Keratinocyte (primary cell): Measurements from ENCODE around the gene PLEKHA8. TPM values are rescaled to one million over a fixed set of nuclear protein-coding genes. Genes with fewer than 3 reads are reported as not detected.
"Not testable (repeated sequence)": the region's sequence is repeated elsewhere in the genome, so short reads cannot be mapped to it uniquely, and the experiment has no call there.

Experiments
- DNase-seq: peaks from one replicate; pipeline ENCODE4 v3.0.0-alpha.2; 2011; ENCODE audit warnings: low read depth, missing footprints, low spot score
- FAIRE-seq: peaks from 2 replicates; lab custom pipeline; 2011; peaks lifted over from hg19 to GRCh38; lab: Jason Lieb, UNC
- H2AFZ ChIP-seq: 2 replicates; pipeline ENCODE4 v1.6.0; 2012; ENCODE audit warnings: low read length, control low read depth, inconsistent platforms; ENCODE audit not compliant: control insufficient read depth
- H3K27ac ChIP-seq: 2 replicates; pipeline ENCODE4 v1.5.1; 2011; ENCODE audit warnings: low read length; ENCODE audit not compliant: control insufficient read depth, insufficient read depth
- H3K27me3 ChIP-seq: 3 replicates; pipeline ENCODE4 v1.6.0; 2011; ENCODE audit warnings: low read length; ENCODE audit not compliant: control insufficient read depth, insufficient read depth; ENCODE audit errors: extremely low read depth
- H3K36me3 ChIP-seq, 2 experiments: 2 replicates in 1 of 2; 3 replicates in 1 of 2; pipeline ENCODE4 v1.5.1; 2011; ENCODE audit warnings: low read length in 2 of 2, mild to moderate bottlenecking in 1 of 2; ENCODE audit not compliant: control insufficient read depth in 2 of 2, insufficient read depth in 2 of 2; ENCODE audit errors: extremely low read depth in 1 of 2
- H3K4me1 ChIP-seq: 3 replicates; pipeline ENCODE4 v1.5.1; 2011; ENCODE audit warnings: low read length; ENCODE audit not compliant: control insufficient read depth, insufficient read depth; ENCODE audit errors: extremely low read depth
- H3K4me2 ChIP-seq: 3 replicates; pipeline ENCODE4 v1.6.0; 2011; ENCODE audit warnings: low read depth, low read length; ENCODE audit not compliant: control insufficient read depth, insufficient read depth; ENCODE audit errors: extremely low read depth
- H3K4me3 ChIP-seq, 3 experiments: fragments of 200-600 bp in 1 of 3; sonication (generic) in 1 of 3; 2 replicates in 2 of 3; 3 replicates in 1 of 3; pipeline ENCODE4 v1.5.1; 2011 to 2016; ENCODE audit warnings: low read length in 3 of 3, mild to moderate bottlenecking in 3 of 3, control low read depth in 2 of 3, inconsistent platforms in 1 of 3, low read depth in 1 of 3, mixed read lengths in 1 of 3, mixed run types in 1 of 3, moderate library complexity in 1 of 3; ENCODE audit not compliant: control insufficient read depth in 2 of 3, insufficient read depth in 2 of 3; ENCODE audit errors: extremely low read depth in 1 of 3
- H3K79me2 ChIP-seq: 2 replicates; pipeline ENCODE4 v1.6.0; 2012; ENCODE audit warnings: low read length; ENCODE audit not compliant: control insufficient read depth, insufficient read depth
- H3K9ac ChIP-seq: 3 replicates; pipeline ENCODE4 v1.6.0; 2011; ENCODE audit warnings: low read length; ENCODE audit not compliant: control insufficient read depth, insufficient read depth; ENCODE audit errors: extremely low read depth
- H3K9me1 ChIP-seq: 3 replicates; pipeline ENCODE4 v1.6.0; 2011; ENCODE audit warnings: low read length; ENCODE audit not compliant: control insufficient read depth, insufficient read depth; ENCODE audit errors: extremely low read depth
- H3K9me3 ChIP-seq: 2 replicates; pipeline ENCODE4 v1.5.1; 2012; ENCODE audit warnings: low read depth, low read length; ENCODE audit not compliant: control insufficient read depth
- H4K20me1 ChIP-seq: 3 replicates; pipeline ENCODE4 v1.6.0; 2011; ENCODE audit warnings: low read length; ENCODE audit not compliant: control insufficient read depth, insufficient read depth; ENCODE audit errors: extremely low read depth
- CTCF ChIP-seq, 3 experiments: IDR thresholded peaks in 1 of 3; conservative IDR thresholded peaks in 1 of 3; optimal IDR thresholded peaks in 1 of 3; 2 replicates in 2 of 3; 3 replicates in 1 of 3; pipeline versions ENCODE3 to v1.5.1; 2011; ENCODE audit warnings: low read length in 3 of 3, mild to moderate bottlenecking in 3 of 3, moderate library complexity in 2 of 3, control low read depth in 1 of 3, inconsistent platforms in 1 of 3; ENCODE audit not compliant: insufficient read depth in 2 of 3; ENCODE audit errors: extremely low read depth in 1 of 3
- EZH2 ChIP-seq: IDR thresholded peaks from one replicate; pipeline ENCODE4 v1.6.1; 2012; ENCODE audit warnings: inconsistent platforms, mild to moderate bottlenecking, low read length, moderate library complexity
- dilution Hi-C: fragments of 300-500 bp; cut with MboI; formaldehyde crosslinking; loops from one replicate; pipeline ENCODE4 v1.7.0; 2020; ENCODE audit warnings: low sequenced_read_pairs; ENCODE audit not compliant: extremely low pct_ligation_motif_present
- polyA plus RNA-seq, 5 experiments: library from polyadenylated mRNA; depleted of rRNA in 3 of 5; stranded (reverse) in 3 of 5; stranded (forward) in 1 of 5; unstranded in 1 of 5; fragments of >200 nt; gene quantifications; 1 replicate in 1 of 5; 2 replicates in 3 of 5; 3 replicates in 1 of 5; pipeline versions ENCODE4 v1.2.1 to v1.2.3, GENCODE V29; 2011 to 2012; ENCODE audit warnings: missing spikeins in 2 of 5, low read depth in 1 of 5, low replicate concordance in 1 of 5

The PLEKHA8 gene
- polyA plus RNA-seq, 1 donor (not counting 4 experiments of a cell fraction or from before 2014, with no cell fraction given), result 9.6 TPM

DNA sequence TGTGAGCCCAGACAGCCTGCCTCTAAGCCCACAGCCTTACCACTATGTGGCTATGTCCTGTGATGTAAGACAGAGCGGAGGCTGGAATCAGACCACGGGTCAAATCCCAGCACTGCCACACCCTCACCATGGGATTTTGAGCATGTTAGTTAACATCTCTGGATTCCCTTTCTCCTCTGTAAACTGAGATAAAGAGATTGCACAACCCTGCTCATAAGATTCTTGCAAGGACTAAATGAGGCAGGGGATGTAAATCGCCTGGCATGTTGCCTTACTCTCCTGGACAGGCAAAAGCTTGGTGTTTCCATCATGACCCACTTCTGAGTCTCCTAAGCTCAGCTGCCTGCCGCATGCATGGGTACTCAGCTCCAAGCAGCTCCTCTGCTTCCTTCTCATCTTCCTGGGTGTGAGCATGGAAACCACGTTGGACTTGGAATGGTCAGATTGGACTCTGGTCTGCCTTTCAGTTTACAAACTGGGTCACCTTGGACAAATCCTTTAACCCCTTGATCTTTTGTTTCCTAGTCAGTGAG, 65.3 kb downstream of the PLEKHA8 start:
- Histone ChIP-seq H3K9me3 (no peaks in the 10 kb centered on the region), H3K9ac (no peak overlapping the region), H3K9me1 (no peaks in the 10 kb centered on the region), H3K4me3 (no peak overlapping the region), H4K20me1 (no peaks in the 10 kb centered on the region), H2AFZ (no peak overlapping the region), H3K27me3 (no peaks in the 10 kb centered on the region), H3K4me2 (no peak overlapping the region), H3K79me2 (no peaks in the 10 kb centered on the region), H3K36me3 (no peaks in the 10 kb centered on the region), H3K27ac (no peak overlapping the region), H3K4me1 (peaks cover 9% of the 10 kb centered on the region)
- FAIRE-seq, result no peak
- dilution Hi-C loops, result no loop called here
- DNase-seq, result no peak
- TF ChIP-seq CTCF (optimal IDR thresholded peaks at IDR 0.05 in 1 of 3, IDR thresholded peaks at IDR 0.05 in 1 of 3, conservative IDR thresholded peaks at IDR 0.05 in 1 of 3; ENCODE audit: extremely low read depth in 1 of 3, insufficient read depth in 2 of 3, low read length in 3 of 3), result no peak
- TF ChIP-seq EZH2, result no peak

GRCh38 chr7:30098599-30098998, 70.4 kb downstream of the PLEKHA8 start:
- H3K4me2 ChIP-seq, DNase-seq, dilution Hi-C loops, H3K79me2 ChIP-seq, H3K4me1 ChIP-seq, H3K27ac ChIP-seq, H4K20me1 ChIP-seq, H3K9ac ChIP-seq, H3K9me3 ChIP-seq, H3K9me1 ChIP-seq, H3K36me3 ChIP-seq, FAIRE-seq, H2AFZ ChIP-seq, H3K4me3 ChIP-seq, H3K27me3 ChIP-seq: not testable (repeated sequence)

DNA sequence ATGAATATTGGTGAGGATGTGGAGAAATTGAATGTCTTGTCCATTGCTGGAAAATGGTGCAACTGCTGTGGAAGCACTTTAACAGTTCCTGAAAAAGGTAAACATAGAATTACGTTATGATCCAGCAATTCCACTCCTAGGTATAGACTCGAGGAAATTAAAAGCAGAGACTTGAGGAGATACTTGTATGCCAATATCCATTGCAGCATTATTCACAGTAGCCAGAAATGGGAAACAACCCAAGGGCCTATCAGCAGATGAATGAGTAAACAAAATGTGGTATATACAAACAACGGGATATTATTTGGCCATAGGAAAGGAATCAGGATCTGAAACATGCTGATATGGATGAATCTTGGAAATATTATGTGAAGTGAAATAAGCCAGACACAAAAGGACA, 74.1 kb downstream of the PLEKHA8 start:
- Histone ChIP-seq H3K27ac (no peak overlapping the region), H2AFZ (no peak overlapping the region), H3K4me3 (no peak overlapping the region), H3K27me3 (no peaks in the 10 kb centered on the region), H3K4me1 (no peaks in the 10 kb centered on the region), H3K9ac (no peak overlapping the region), H3K4me2 (no peak overlapping the region), H4K20me1 (no peaks in the 10 kb centered on the region), H3K79me2 (no peaks in the 10 kb centered on the region), H3K36me3 (no peaks in the 10 kb centered on the region), H3K9me3 (no peaks in the 10 kb centered on the region), H3K9me1 (no peaks in the 10 kb centered on the region)
- dilution Hi-C loops, result no loop called here
- TF ChIP-seq CTCF (optimal IDR thresholded peaks at IDR 0.05 in 1 of 3, IDR thresholded peaks at IDR 0.05 in 1 of 3, conservative IDR thresholded peaks at IDR 0.05 in 1 of 3; ENCODE audit: extremely low read depth in 1 of 3, insufficient read depth in 2 of 3, low read length in 3 of 3) (no peak), EZH2 (no peak)
- DNase-seq (no peak), FAIRE-seq (no peak)
